Neural cell (in vitro differentiated cells): ENCODE results near the gene FBXO10.

Experiments used
- CTCF ChIP-seq: fragments of 450-650 bp; IDR thresholded peaks from 2 replicates; pipeline ENCODE4 v1.5.1; 2014; ENCODE audit warnings: antibody characterized with exemption, mild to moderate bottlenecking, moderate library complexity; ENCODE audit not compliant: poor library complexity, severe bottlenecking
- EP300 ChIP-seq: fragments of 450-650 bp; conservative IDR thresholded peaks from 2 replicates; pipeline ENCODE4 v1.6.1; 2014; ENCODE audit warnings: antibody characterized with exemption, mild to moderate bottlenecking, moderate library complexity; ENCODE audit not compliant: poor library complexity, severe bottlenecking
- POLR2AphosphoS5 ChIP-seq: IDR thresholded peaks from 2 replicates; pipeline ENCODE4 v1.6.1; 2012

- no peak for TF ChIP-seq POLR2AphosphoS5
- no peak for TF ChIP-seq CTCF
- no peak for TF ChIP-seq EP300
These were observed 80.6 kb downstream of the FBXO10 start for GRCh38 chr9:37495571-37495970.
